HG03558 (cell line): ENCODE data around the gene CDK10.
"Not testable (repeated sequence)": the region's sequence is repeated elsewhere in the genome, so short reads cannot be mapped to it uniquely, and the experiment has no call there.

Source experiments
- ATAC-seq: cut with Tn5 transposase; IDR thresholded peaks from one replicate; pipeline ENCODE4 v1.9.1; 2021; ENCODE audit warnings: moderate number of reproducible peaks; ENCODE audit not compliant: unreplicated experiment; ENCODE audit errors: extremely low read depth

Gene CDK10

GRCh38 chr16:89686520-89687091 is at the start of gene CDK10:
Gene CDK10 (plus strand): TSS chr16:89686689. CDS start chr16:89686711, 22 bp downstream.
- ATAC-seq: peak; percentile 45

GRCh38 chr16:89637379-89637778 is 49.1 kb upstream of the CDK10 start:
- ATAC-seq: no peak

- no peak for ATAC-seq
These were observed 48.0 kb upstream of the CDK10 start for GRCh38 chr16:89638455-89638854.

- no peak for ATAC-seq
These were observed 47.1 kb upstream of the CDK10 start for GRCh38 chr16:89639385-89639784.

- ATAC-seq: no peak
These were observed 44.9 kb upstream of the CDK10 start for GRCh38 chr16:89641458-89642119.

GRCh38 chr16:89642574-89642973 is 43.9 kb upstream of the CDK10 start:
- ATAC-seq: no peak

GRCh38 chr16:89643769-89644300 is 42.7 kb upstream of the CDK10 start:
- no peak for ATAC-seq

GRCh38 chr16:89645122-89645521 is 41.4 kb upstream of the CDK10 start:
- ATAC-seq: no peak

- ATAC-seq: no peak
These were observed 40.2 kb upstream of the CDK10 start for GRCh38 chr16:89646270-89646669.

GRCh38 chr16:89646906-89647305 is 39.6 kb upstream of the CDK10 start:
- no peak for ATAC-seq

- ATAC-seq: no peak
These were observed 34.9 kb upstream of the CDK10 start for GRCh38 chr16:89651584-89651983.

- ATAC-seq: no peak
These were observed 32.7 kb upstream of the CDK10 start for GRCh38 chr16:89653656-89654295.

GRCh38 chr16:89655062-89655643 is 31.3 kb upstream of the CDK10 start:
- ATAC-seq: no peak

- no peak for ATAC-seq
These were observed 29.9 kb upstream of the CDK10 start for GRCh38 chr16:89656435-89657121.

- peak; percentile 59 for ATAC-seq
These were observed 28.9 kb upstream of the CDK10 start, which contains the start of the genes CHMP1A and SPATA33 for GRCh38 chr16:89657442-89658220. Gene CHMP1A (minus strand): TSS chr16:89657708. CDS start chr16:89657588, 120 bp downstream. Gene SPATA33 (plus strand): TSS chr16:89657836. CDS start chr16:89657912, 76 bp downstream.

GRCh38 chr16:89658221-89658879 is 28.1 kb upstream of the CDK10 start:
- ATAC-seq: peak; percentile 16

- no peak for ATAC-seq
These were observed 26.3 kb upstream of the CDK10 start for GRCh38 chr16:89660146-89660545.

- no peak for ATAC-seq
These were observed 25.3 kb upstream of the CDK10 start for GRCh38 chr16:89661215-89661614.

GRCh38 chr16:89664238-89664637 is 22.3 kb upstream of the CDK10 start:
- ATAC-seq: not testable (repeated sequence)
